ENCODE results near the gene CLN6.

DNA sequence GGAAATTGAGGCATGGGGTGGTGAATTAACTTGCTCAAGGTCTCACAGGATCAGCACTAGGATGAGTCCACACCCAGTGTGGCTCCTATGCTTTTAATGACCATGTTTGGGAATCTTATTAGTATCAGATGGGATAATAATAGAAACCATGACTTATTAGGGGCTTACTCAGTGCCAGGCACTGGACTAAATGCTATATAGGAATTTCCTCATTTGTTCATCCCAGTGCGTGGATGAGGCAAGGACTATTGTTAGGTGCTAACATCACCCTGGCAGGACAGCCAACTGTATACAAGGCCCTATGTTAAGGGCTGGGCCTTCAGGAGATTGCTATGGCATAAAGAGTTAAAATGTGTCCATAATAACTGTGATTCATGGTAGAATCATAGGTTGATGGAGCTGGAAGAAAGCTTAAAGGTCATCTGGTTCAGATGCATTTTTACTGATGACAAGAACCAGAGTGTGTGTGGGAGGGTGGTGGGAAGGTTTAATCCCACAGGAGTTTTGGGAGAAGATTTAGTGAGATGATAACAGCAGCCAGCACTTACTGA is 43.3 kb upstream of the CLN6 start:
- TF ChIP-seq, protein P1, sequence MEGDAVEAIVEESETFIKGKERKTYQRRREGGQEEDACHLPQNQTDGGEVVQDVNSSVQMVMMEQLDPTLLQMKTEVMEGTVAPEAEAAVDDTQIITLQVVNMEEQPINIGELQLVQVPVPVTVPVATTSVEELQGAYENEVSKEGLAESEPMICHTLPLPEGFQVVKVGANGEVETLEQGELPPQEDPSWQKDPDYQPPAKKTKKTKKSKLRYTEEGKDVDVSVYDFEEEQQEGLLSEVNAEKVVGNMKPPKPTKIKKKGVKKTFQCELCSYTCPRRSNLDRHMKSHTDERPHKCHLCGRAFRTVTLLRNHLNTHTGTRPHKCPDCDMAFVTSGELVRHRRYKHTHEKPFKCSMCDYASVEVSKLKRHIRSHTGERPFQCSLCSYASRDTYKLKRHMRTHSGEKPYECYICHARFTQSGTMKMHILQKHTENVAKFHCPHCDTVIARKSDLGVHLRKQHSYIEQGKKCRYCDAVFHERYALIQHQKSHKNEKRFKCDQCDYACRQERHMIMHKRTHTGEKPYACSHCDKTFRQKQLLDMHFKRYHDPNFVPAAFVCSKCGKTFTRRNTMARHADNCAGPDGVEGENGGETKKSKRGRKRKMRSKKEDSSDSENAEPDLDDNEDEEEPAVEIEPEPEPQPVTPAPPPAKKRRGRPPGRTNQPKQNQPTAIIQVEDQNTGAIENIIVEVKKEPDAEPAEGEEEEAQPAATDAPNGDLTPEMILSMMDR (IDR thresholded peaks at IDR 0.05), result no peak
- TF ChIP-seq POLR2AphosphoS5 (IDR thresholded peaks at IDR 0.05; ENCODE audit: low read depth, low read length), result no peak
- TF ChIP-seq TCF7L2 (IDR thresholded peaks at IDR 0.05; ENCODE audit: low read depth, low read length), result no peak
- TF ChIP-seq, protein P2, sequence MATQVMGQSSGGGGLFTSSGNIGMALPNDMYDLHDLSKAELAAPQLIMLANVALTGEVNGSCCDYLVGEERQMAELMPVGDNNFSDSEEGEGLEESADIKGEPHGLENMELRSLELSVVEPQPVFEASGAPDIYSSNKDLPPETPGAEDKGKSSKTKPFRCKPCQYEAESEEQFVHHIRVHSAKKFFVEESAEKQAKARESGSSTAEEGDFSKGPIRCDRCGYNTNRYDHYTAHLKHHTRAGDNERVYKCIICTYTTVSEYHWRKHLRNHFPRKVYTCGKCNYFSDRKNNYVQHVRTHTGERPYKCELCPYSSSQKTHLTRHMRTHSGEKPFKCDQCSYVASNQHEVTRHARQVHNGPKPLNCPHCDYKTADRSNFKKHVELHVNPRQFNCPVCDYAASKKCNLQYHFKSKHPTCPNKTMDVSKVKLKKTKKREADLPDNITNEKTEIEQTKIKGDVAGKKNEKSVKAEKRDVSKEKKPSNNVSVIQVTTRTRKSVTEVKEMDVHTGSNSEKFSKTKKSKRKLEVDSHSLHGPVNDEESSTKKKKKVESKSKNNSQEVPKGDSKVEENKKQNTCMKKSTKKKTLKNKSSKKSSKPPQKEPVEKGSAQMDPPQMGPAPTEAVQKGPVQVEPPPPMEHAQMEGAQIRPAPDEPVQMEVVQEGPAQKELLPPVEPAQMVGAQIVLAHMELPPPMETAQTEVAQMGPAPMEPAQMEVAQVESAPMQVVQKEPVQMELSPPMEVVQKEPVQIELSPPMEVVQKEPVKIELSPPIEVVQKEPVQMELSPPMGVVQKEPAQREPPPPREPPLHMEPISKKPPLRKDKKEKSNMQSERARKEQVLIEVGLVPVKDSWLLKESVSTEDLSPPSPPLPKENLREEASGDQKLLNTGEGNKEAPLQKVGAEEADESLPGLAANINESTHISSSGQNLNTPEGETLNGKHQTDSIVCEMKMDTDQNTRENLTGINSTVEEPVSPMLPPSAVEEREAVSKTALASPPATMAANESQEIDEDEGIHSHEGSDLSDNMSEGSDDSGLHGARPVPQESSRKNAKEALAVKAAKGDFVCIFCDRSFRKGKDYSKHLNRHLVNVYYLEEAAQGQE (IDR thresholded peaks at IDR 0.05; ENCODE audit: insufficient read depth in 1 of 2, low read depth in 2 of 2, low read length in 1 of 2), result no peak
